ENCODE results near the gene ZIC2.

Gene ZIC2

GRCh38 chr13:99975626-99976025 is 6.0 kb upstream of the ZIC2 start:
- DNase-seq, result no peak

GRCh38 chr13:99976575-99976974 is 5.0 kb upstream of the ZIC2 start:
- DNase-seq, result no peak

GRCh38 chr13:99977334-99977911 is 4.2 kb upstream of the ZIC2 start:
- peak in 1 of 2 donors; percentile 13 for DNase-seq

- DNase-seq, result no peak
Measured at GRCh38 chr13:99977912-99978798, 3.4 kb upstream of the ZIC2 start.

GRCh38 chr13:99978799-99979452 is 2.7 kb upstream of the ZIC2 start:
- no peak for DNase-seq

GRCh38 chr13:99979453-99980200 is 2.0 kb upstream of the ZIC2 start:
- no peak for DNase-seq

GRCh38 chr13:99980201-99980823 is 1.3 kb upstream of the ZIC2 start:
- DNase-seq, result peak; percentile 63 to 72

GRCh38 chr13:99980824-99981734 is 505 bp upstream of the ZIC2 start:
- no peak for DNase-seq

- DNase-seq, result no peak
Measured at GRCh38 chr13:99982036-99982730, 599 bp downstream of the ZIC2 start.

- DNase-seq, result no peak
Measured at GRCh38 chr13:99982731-99983498, 1.3 kb downstream of the ZIC2 start.

GRCh38 chr13:99983499-99984401 is 2.2 kb downstream of the ZIC2 start:
- no peak for DNase-seq

- DNase-seq, result no peak
Measured at GRCh38 chr13:99984461-99985240, 3.1 kb downstream of the ZIC2 start.

GRCh38 chr13:99985241-99985874 is 3.8 kb downstream of the ZIC2 start:
- no peak for DNase-seq

GRCh38 chr13:99985886-99986527 is 4.4 kb downstream of the ZIC2 start:
- DNase-seq, result no peak

GRCh38 chr13:99986741-99987140 is 5.2 kb downstream of the ZIC2 start:
- DNase-seq, result no peak

GRCh38 chr13:99987154-99988019 is 5.8 kb downstream of the ZIC2 start:
- no peak for DNase-seq

Data from stimulated activated CD4-positive, alpha-beta T cell treated with anti-CD3 and anti-CD28 coated beads, Interleukin-2, amount 100 ng/mL, for 24 hours (primary cell).